ENCODE results near the gene KCNJ1.

GRCh38 chr11:128860571-128861361 is 6.3 kb downstream of the KCNJ1 start:
- TF ChIP-seq TAF1 (IDR thresholded peaks at IDR 0.05; ENCODE audit: borderline replicate concordance, low read depth, low read length) (no peak), CTCF (IDR thresholded peaks at IDR 0.05) (no peak), RXRA (IDR thresholded peaks at IDR 0.05; ENCODE audit: borderline replicate concordance, low read depth) (no peak), RCOR1 (IDR thresholded peaks at IDR 0.05; ENCODE audit: low read length) (no peak), NRF1 (IDR thresholded peaks at IDR 0.05; ENCODE audit: low read depth, low read length) (no peak), REST (IDR thresholded peaks at IDR 0.05; ENCODE audit: low read depth, low read length) (no peak), EZH2phosphoT487 (IDR thresholded peaks at IDR 0.05; ENCODE audit: borderline replicate concordance, low read depth) (no peak), FOXM1 (IDR thresholded peaks at IDR 0.05; ENCODE audit: low read depth) (no peak), USF2 (IDR thresholded peaks at IDR 0.05; ENCODE audit: borderline replicate concordance, low read depth, low read length) (no peak), IRF3 (IDR thresholded peaks at IDR 0.05; ENCODE audit: low read depth, low read length) (no peak), ELF1 (IDR thresholded peaks at IDR 0.05) (no peak), FOSL2 (IDR thresholded peaks at IDR 0.05; ENCODE audit: borderline replicate concordance, low read depth) (no peak; the same call in 1 of the 2 replicates), GABPA (IDR thresholded peaks at IDR 0.05; ENCODE audit: low read depth) (no peak)
